ENCODE measurements around the gene SYNE1. TPM values are rescaled to one million over a fixed set of nuclear protein-coding genes. Genes with fewer than 3 reads are reported as not detected.

The SYNE1 gene
- total RNA-seq, 1 experiment from 2014 or later: 3.0 TPM

DNA sequence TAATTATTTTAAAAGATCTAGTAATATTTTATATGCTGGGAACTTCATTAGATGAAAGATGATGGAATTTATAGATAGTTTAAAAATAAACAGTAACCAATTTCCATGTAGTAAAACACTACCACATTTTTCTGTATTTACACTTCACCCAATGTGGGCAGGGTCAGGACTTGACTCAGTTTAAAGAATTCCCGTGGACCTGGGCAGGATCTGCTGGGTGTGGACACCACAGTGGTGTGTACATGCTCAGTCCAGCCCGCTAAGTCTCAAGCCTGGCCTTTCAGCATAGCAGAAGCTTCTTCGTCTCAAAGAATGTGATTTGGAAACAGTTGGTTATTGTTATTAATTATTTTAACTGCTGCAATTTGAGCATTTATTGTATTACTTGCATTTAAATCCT lies 364.2 kb downstream of the SYNE1 start:
- no CpG with 5 or more reads among the region's 3 CpGs for WGBS (ENCODE audit: extremely low coverage, insufficient read length, low lambda C conversion rate)
- Histone ChIP-seq H2BK120ac (ENCODE audit: low read depth, low read length, poor library complexity, severe bottlenecking) (no peak overlapping the region), H4K8ac (replicated peaks; ENCODE audit: insufficient read length, low read depth, low read length) (no peak overlapping the region), H3K14ac (ENCODE audit: insufficient read depth, low read length) (no peak overlapping the region), H3K18ac (ENCODE audit: insufficient read length, low read depth, low read length) (no peak overlapping the region), H3K27me3 (ENCODE audit: insufficient read depth, low read length) (no peaks in the 10 kb centered on the region), H4K5ac (ENCODE audit: insufficient read length, low read depth, low read length) (no peak overlapping the region), H3K23me2 (ENCODE audit: insufficient read length, low read depth, low read length, poor library complexity, severe bottlenecking) (no peaks in the 10 kb centered on the region), H3K27ac (ENCODE audit: insufficient read length, low read depth, low read length) (no peak overlapping the region), H3K4me1 (ENCODE audit: insufficient read depth, low read length) (no peaks in the 10 kb centered on the region; the same call in 1 of the 2 replicates), H3K56ac (ENCODE audit: insufficient read length, low read depth, low read length) (no peak overlapping the region), H2BK15ac (ENCODE audit: low read depth, low read length) (no peak overlapping the region), H2AK5ac (ENCODE audit: insufficient read length, low read length) (no peak overlapping the region), H4K91ac (ENCODE audit: insufficient read length, low read depth, low read length) (no peak overlapping the region), H4K20me1 (ENCODE audit: control insufficient read depth, insufficient read depth, insufficient read length) (no peaks in the 10 kb centered on the region), H3K9ac (ENCODE audit: extremely low read depth, insufficient read length, low read length) (no peak overlapping the region), H2AFZ (ENCODE audit: low read length) (no peak overlapping the region), H3K23ac (ENCODE audit: insufficient read length, low read depth, low read length) (no peak overlapping the region), H3K79me2 (ENCODE audit: insufficient read depth, low read length) (no peaks in the 10 kb centered on the region), H3K9me3 (ENCODE audit: control insufficient read depth, low read depth, low read length) (no peaks in the 10 kb centered on the region), H3K4me2 (ENCODE audit: insufficient read depth, insufficient read length, low read length) (no peak overlapping the region), H3T11ph (ENCODE audit: low read length) (no peak overlapping the region), H2BK20ac (ENCODE audit: low read depth, low read length, poor library complexity, severe bottlenecking) (no peak overlapping the region), H2BK5ac (ENCODE audit: insufficient read length, low read length) (no peak overlapping the region), H2BK12ac (ENCODE audit: insufficient read length, low read depth, low read length) (no peak overlapping the region), H3K4ac (ENCODE audit: low read depth, low read length) (no peak overlapping the region), H3K79me1 (ENCODE audit: insufficient read depth, low read depth, low read length, poor library complexity, severe bottlenecking) (no peaks in the 10 kb centered on the region)
- H3K36me3 Mint-ChIP-seq (ENCODE audit: insufficient read depth in 1 of 3, low read depth in 3 of 3): no peaks in the 10 kb centered on the region
- no peak for DNase-seq
- no peak overlapping the region for H3K27ac Mint-ChIP-seq
- peaks cover 11 to 19% of the 10 kb centered on the region in 2 experiments for H3K4me1 Mint-ChIP-seq
- H3K27me3 Mint-ChIP-seq (ENCODE audit: low read depth): no peaks in the 10 kb centered on the region
- TF ChIP-seq, protein P1, sequence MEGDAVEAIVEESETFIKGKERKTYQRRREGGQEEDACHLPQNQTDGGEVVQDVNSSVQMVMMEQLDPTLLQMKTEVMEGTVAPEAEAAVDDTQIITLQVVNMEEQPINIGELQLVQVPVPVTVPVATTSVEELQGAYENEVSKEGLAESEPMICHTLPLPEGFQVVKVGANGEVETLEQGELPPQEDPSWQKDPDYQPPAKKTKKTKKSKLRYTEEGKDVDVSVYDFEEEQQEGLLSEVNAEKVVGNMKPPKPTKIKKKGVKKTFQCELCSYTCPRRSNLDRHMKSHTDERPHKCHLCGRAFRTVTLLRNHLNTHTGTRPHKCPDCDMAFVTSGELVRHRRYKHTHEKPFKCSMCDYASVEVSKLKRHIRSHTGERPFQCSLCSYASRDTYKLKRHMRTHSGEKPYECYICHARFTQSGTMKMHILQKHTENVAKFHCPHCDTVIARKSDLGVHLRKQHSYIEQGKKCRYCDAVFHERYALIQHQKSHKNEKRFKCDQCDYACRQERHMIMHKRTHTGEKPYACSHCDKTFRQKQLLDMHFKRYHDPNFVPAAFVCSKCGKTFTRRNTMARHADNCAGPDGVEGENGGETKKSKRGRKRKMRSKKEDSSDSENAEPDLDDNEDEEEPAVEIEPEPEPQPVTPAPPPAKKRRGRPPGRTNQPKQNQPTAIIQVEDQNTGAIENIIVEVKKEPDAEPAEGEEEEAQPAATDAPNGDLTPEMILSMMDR (conservative IDR thresholded peaks at IDR 0.05): no peak
- no peak overlapping the region for H3K4me3 Mint-ChIP-seq
- no peaks in the 10 kb centered on the region for H3K9me3 Mint-ChIP-seq
